K562 (cell line): ENCODE data around the gene CEMP1.

Experiments used
- CTCF ChIP-seq, 3 experiments: IDR thresholded peaks in 2 of 3; conservative IDR thresholded peaks in 1 of 3; 2 replicates each; pipeline ENCODE4 v1.5.1; 2011 to 2012; ENCODE audit warnings: low read length in 3 of 3, mild to moderate bottlenecking in 3 of 3, control low read depth in 2 of 3, improper control_type of control experiment in 1 of 3, inconsistent platforms in 1 of 3, low read depth in 1 of 3, mixed read lengths in 1 of 3, moderate library complexity in 1 of 3; ENCODE audit not compliant: insufficient read depth in 2 of 3
- POLR2AphosphoS5 ChIP-seq: IDR thresholded peaks from 2 replicates; pipeline ENCODE4 v1.6.1; 2011; ENCODE audit warnings: mild to moderate bottlenecking, low read depth, low read length, moderate library complexity; ENCODE audit not compliant: control insufficient read depth, insufficient read depth

DNA sequence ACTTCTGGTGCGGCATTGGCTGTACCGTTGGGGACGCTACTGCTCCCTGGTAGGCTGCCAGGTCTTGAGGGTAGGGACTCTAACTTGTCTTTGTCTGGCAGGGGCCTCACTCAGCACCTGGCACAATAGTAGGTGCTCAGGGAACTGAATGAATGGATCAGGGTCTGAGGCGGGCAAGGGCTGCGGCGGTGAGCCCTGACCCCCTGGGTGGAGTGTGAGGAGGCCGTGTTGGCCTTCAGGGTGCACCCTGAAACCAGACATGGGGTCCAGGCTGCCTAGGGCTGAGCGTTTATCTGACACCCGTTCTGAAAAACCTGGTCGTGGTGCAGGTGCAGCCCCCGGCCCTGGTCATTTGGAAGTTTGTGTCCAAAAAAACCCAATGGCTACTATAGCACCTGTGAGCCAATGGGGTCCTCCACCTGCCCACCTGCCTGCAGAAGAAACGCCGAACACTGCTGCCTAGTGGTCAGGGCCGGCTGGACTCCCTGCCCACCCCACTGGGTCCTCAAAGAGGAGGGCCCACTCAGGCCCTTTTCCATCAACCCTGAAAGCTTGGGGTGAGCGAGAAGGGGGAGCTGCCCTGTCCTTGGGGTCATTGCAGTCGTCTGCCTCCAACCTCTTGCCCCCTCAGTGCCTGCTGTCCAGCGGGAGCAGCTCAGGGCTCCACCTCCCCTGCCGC is 22.3 kb downstream of the CEMP1 start:
- TF ChIP-seq POLR2AphosphoS5 (no peak), CTCF (IDR thresholded peaks at IDR 0.05 in 2 of 3, conservative IDR thresholded peaks at IDR 0.05 in 1 of 3; ENCODE audit: insufficient read depth in 2 of 3, low read depth in 1 of 3, low read length in 3 of 3) (no peak)
